ENCODE measurements around the gene CBFA2T2. TPM values are rescaled to one million over a fixed set of nuclear protein-coding genes. Genes with fewer than 3 reads are reported as not detected.

Gene CBFA2T2
- total RNA-seq, 1 experiment from 2014 or later: 16.3 TPM

DNA sequence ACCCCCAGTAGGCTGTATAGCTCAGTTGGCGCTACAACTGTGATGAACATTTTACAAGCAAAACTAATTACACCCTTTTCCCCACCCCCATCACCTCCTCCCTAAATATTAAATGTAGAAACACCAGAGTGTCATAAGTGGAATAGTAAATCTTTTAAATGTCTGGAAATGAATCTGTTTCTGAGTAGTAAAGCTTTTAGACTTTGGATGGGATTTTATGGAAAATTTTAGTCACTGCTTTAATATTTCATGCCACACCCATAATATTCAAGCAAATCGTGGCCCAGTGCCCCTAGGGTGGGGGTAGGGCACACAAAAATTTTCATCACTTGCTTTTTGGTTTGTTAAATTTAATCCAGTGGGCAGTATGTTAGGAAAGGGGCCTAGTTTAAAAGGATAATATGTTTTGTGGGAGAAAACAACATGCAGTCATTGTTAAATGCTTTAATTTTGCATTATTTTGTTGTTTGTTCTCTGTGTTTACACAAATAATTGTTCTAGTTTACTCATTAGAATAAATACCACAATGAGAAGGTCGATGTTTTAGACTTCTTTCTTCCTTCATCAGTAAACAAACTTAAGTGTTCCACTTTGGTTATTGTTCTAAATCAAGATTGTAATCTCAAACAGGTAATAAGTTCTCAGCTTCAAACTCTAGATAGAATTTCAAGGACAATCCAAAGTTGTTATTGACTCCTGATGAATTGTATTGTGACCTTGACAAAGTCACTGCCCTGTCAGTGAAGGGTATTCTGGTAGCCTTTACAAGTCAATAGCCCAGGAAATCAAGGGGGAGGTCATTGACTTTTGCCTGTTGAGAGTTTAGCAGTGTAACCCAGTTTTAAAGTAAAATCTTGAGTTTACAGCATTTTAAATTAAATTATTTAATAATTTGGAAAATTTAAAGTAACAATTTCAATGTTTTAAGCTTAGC, 79.2 kb downstream of the CBFA2T2 start:
- DNase-seq (ENCODE audit: low read depth, low spot score) (no peak), ATAC-seq (no peak)
- Histone ChIP-seq H3K36me3 (ENCODE audit: control insufficient read depth, insufficient read depth, low read length) (no peaks in the 10 kb centered on the region), H3K4me1 (ENCODE audit: control insufficient read depth, insufficient read depth, low read length) (peaks cover 5% of the 10 kb centered on the region; the same call in 1 of the 2 replicates), H3K4me3 (ENCODE audit: low read depth in 2 of 2, low read length in 2 of 2) (no peak overlapping the region), H3K27me3 (ENCODE audit: control insufficient read depth, insufficient read depth, low read length) (no peaks in the 10 kb centered on the region), H3K27ac (ENCODE audit: low read length) (no peak overlapping the region), H3K9me3 (ENCODE audit: control insufficient read depth, insufficient read depth, low read depth, low read length) (no peaks in the 10 kb centered on the region)
- BruUV-seq (replicated peaks): no TSS peak
- TF ChIP-seq SIN3A (IDR thresholded peaks at IDR 0.05; ENCODE audit: borderline replicate concordance, insufficient read depth, low read depth, low read length) (no peak), TCF7L2 (IDR thresholded peaks at IDR 0.05; ENCODE audit: low read depth, low read length) (no peak), POLR2AphosphoS5 (IDR thresholded peaks at IDR 0.05; ENCODE audit: low read depth, low read length) (no peak)
- TF ChIP-seq, protein P1, sequence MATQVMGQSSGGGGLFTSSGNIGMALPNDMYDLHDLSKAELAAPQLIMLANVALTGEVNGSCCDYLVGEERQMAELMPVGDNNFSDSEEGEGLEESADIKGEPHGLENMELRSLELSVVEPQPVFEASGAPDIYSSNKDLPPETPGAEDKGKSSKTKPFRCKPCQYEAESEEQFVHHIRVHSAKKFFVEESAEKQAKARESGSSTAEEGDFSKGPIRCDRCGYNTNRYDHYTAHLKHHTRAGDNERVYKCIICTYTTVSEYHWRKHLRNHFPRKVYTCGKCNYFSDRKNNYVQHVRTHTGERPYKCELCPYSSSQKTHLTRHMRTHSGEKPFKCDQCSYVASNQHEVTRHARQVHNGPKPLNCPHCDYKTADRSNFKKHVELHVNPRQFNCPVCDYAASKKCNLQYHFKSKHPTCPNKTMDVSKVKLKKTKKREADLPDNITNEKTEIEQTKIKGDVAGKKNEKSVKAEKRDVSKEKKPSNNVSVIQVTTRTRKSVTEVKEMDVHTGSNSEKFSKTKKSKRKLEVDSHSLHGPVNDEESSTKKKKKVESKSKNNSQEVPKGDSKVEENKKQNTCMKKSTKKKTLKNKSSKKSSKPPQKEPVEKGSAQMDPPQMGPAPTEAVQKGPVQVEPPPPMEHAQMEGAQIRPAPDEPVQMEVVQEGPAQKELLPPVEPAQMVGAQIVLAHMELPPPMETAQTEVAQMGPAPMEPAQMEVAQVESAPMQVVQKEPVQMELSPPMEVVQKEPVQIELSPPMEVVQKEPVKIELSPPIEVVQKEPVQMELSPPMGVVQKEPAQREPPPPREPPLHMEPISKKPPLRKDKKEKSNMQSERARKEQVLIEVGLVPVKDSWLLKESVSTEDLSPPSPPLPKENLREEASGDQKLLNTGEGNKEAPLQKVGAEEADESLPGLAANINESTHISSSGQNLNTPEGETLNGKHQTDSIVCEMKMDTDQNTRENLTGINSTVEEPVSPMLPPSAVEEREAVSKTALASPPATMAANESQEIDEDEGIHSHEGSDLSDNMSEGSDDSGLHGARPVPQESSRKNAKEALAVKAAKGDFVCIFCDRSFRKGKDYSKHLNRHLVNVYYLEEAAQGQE (IDR thresholded peaks at IDR 0.05; ENCODE audit: insufficient read depth in 1 of 2, low read depth in 2 of 2, low read length in 1 of 2): no peak
- TF ChIP-seq, protein P2, sequence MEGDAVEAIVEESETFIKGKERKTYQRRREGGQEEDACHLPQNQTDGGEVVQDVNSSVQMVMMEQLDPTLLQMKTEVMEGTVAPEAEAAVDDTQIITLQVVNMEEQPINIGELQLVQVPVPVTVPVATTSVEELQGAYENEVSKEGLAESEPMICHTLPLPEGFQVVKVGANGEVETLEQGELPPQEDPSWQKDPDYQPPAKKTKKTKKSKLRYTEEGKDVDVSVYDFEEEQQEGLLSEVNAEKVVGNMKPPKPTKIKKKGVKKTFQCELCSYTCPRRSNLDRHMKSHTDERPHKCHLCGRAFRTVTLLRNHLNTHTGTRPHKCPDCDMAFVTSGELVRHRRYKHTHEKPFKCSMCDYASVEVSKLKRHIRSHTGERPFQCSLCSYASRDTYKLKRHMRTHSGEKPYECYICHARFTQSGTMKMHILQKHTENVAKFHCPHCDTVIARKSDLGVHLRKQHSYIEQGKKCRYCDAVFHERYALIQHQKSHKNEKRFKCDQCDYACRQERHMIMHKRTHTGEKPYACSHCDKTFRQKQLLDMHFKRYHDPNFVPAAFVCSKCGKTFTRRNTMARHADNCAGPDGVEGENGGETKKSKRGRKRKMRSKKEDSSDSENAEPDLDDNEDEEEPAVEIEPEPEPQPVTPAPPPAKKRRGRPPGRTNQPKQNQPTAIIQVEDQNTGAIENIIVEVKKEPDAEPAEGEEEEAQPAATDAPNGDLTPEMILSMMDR (IDR thresholded peaks at IDR 0.05): no peak
- POLR2A ChIA-PET: interaction anchor here (0.6 kb wide), 1 partner anchor 10 kb away, joined by 4 read pairs; no protein-coding TSS in a partner anchor
- in situ Hi-C loops (cut with HindIII; ENCODE audit: low pct_unique_long_range_greater_than_20kb, low sequenced_read_pairs): no loop called here
- CTCF ChIA-PET: no interaction called here
- intact Hi-C loops (cut with micrococcal nuclease; ENCODE audit: unreplicated experiment): no loop called here

DNA sequence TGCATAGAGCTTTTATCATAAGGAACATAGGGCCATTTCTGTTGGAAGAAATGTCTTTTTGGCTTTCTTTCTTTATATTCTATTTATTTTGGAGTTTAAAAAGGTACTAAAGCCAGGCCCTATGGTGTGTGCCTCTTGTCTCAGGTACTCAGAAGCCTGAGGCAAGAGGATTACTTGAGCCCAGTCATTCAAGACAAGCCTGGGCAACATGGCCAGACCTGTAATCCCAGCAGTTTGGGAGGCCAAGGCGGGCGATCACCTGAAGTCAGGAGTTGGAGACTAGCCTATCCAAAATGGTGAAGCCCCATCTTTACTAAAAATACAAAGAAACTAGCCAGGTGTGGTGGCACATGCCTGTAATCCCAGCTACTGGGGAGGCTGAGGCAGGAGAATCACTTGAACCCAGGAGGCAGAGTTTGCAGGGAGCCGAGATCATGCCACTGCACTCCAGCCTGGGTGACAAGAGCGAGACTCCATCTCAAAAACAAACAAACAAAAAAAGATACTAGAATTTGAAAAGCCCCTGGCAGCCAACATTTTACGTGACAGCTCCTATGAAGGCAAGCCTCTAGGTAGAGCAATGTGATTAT, 80.0 kb downstream of the CBFA2T2 start:
- ChIA-PET CTCF (no interaction called here), POLR2A (no interaction called here)
- no peak overlapping the region for H3K4me3 ChIP-seq (ENCODE audit: low read depth in 2 of 2, low read length in 2 of 2)
- DNase-seq (ENCODE audit: low read depth, low spot score) (no peak), ATAC-seq (no peak)
- H3K27ac ChIP-seq (ENCODE audit: low read length): no peak overlapping the region
- H3K27me3 ChIP-seq (ENCODE audit: control insufficient read depth, insufficient read depth, low read length): no peaks in the 10 kb centered on the region
- H3K36me3 ChIP-seq (ENCODE audit: control insufficient read depth, insufficient read depth, low read length): no peaks in the 10 kb centered on the region
- no peak for TF ChIP-seq TCF7L2 (IDR thresholded peaks at IDR 0.05; ENCODE audit: low read depth, low read length)
- TF ChIP-seq, protein P2 (IDR thresholded peaks at IDR 0.05): no peak
- TF ChIP-seq SIN3A (IDR thresholded peaks at IDR 0.05; ENCODE audit: borderline replicate concordance, insufficient read depth, low read depth, low read length): no peak
- TF ChIP-seq, protein P1 (IDR thresholded peaks at IDR 0.05; ENCODE audit: insufficient read depth in 1 of 2, low read depth in 2 of 2, low read length in 1 of 2): no peak
- no peak for TF ChIP-seq POLR2AphosphoS5 (IDR thresholded peaks at IDR 0.05; ENCODE audit: low read depth, low read length)
- H3K9me3 ChIP-seq (ENCODE audit: control insufficient read depth, insufficient read depth, low read depth, low read length): no peaks in the 10 kb centered on the region
- intact Hi-C loops (cut with micrococcal nuclease; ENCODE audit: unreplicated experiment) (no loop called here), in situ Hi-C loops (cut with HindIII; ENCODE audit: low pct_unique_long_range_greater_than_20kb, low sequenced_read_pairs) (no loop called here)
- H3K4me1 ChIP-seq (ENCODE audit: control insufficient read depth, insufficient read depth, low read length): peaks cover 5% of the 10 kb centered on the region; the same call in 1 of the 2 replicates
- BruUV-seq (replicated peaks): no TSS peak

All from Panc1 (cell line).